Fibroblast of the conjunctiva (primary cell): Measurements from ENCODE around the gene TCF25.

ENCODE experiments used
- DNase-seq: peaks from one replicate; pipeline ENCODE4 v3.0.0-alpha.2; 2010; ENCODE audit warnings: low read depth

The TCF25 gene

DNA sequence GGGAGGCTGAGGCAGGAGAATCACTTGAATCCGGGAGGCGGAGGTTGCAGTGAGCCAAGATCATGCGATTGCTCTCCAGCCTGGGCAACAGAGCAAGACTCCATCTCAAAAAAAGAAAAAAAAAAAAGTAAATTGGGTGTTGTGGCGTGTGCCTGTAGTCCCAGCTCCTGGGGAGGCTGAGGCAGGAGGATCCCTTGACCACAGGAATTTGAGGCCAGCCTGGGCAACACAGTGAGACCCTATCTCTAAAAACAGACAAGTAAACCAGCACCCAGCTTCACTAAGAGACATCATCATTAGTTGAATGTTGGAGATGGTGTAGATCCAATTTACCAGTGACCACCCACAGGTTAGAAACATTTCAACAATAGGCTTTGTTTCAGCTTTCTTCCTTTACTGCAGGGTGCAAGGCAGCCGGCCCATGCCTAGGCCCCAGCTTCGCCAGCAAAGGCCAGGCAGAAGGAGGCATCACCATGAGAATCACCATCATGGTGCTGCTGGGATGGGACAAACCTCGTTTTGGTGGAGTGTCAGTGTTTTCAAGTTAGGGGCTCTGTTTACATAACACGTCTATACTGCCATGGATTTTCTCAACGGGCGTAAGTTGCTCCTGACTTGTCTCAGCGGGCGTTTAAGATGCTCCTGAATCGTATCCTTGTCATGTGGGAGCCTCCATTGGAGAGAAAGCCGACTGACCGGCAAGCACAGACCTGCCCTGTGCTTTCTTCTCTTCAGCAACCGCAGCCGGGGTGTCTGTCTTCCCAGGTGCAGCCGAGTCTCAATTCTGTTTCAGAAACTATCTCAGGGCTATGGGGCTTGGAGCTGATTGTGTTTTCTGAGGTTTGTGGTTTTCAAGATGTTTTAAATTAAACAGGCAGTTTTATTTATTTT is 7.3 kb downstream of the TCF25 start:
- DNase-seq: no peak

DNA sequence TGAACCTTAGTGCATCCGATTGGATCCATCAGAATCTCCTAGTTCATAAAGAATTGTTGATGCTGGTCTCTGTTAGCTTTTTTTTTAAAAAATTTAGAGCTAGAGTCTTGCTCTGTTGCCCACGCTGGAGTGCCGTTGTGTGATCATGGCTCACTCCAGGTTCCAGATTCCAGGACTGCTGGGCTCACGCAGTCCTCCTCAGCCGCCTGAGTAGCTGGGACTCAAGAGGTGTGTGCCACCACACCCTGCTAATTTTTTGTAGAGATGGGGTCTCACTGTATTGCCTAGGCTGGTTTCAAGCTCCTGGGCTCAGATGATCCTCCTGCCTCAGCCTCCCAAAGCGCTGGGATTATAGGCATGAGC is 8.0 kb downstream of the TCF25 start:
- no peak for DNase-seq

DNA sequence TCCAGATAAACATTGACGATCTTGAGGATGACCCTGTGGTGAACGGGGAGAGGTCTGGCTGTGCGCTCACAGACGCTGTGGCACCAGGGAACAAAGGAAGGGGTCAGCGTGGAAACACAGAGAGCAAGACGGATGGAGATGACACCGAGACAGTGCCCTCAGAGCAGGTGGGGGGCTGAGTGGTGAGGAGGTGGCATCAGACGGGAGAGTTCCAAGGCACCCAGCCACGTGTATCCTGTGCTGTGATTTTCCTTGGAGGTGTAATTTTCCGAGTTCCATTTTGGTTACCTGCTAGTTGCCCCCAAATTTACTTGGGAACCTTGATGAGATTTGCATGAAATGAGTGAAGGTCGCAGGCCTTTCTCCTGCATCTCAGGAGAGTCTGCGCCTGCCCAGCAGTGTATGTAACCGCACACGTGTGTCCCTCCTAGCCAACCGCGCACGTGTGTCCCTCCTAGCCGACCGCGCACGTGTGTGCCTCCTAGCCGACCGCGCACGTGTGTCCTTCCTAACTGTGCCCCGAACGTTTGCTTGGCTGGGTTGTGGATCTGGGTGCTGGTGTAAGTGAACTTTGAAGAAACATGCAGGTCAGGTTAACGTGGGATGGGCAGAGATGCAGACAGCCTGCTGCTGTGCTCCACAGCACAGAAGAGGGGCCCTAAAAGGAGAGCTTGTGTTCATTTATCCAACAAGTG is 10.1 kb downstream of the TCF25 start:
- DNase-seq: no peak

DNA sequence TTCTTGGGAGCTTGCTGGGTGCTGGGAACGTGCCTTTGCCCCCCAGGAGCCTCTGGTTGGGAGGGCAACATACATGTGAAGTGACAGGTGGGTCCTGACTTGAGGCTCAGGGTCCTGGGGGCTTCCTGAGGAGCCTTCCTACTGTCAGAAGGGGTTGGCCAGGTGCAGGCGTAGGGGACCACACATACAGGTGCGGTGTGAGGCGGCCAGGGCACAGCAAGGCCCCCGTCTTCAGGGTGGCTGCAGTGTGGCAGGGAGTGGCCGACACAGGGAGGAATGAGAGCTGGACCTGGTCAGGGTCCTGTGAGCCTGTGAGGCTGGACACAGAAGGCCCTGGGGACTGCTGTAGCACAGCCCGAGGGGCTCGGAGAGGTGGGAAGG is 10.6 kb downstream of the TCF25 start:
- DNase-seq: no peak

DNA sequence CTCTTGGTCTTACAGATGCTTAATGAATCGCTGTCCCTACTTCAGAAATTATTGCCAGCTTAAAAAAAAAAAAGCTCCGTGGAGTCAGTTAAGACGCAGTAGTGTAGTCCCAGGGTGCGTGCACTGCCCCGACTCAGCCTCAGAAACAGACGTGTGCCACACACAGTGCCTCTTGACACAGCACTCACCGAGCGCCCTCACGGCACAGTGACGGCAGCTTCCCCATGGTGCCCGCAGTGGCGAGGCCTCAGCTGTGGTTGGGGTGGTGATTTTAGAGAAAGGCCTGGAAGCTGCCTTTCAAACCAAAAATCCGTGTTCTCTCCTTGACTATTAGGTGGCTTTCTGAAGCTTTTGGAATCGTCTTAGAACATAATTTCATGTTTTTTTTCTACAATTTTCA is 13.9 kb downstream of the TCF25 start:
- DNase-seq: no peak

DNA sequence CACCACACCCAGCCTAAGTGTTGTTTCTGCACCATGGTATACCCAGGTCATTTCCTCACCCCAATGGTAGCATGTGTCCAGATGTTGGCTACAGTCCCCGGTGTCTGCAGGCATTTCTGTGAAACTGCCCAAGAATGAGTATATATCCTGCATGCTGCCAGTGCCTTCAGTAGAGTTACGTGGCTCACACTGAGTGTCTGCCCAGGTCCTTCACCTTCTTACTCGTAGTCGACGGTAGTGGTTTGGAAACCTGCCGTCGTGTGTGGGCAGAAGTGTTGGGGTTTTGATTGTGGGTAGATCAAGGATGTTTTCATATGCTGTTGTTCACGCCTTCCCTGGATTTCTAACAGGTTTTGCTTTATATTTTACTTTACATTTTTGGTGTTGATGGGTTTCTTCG is 16.8 kb downstream of the TCF25 start:
- no peak for DNase-seq

DNA sequence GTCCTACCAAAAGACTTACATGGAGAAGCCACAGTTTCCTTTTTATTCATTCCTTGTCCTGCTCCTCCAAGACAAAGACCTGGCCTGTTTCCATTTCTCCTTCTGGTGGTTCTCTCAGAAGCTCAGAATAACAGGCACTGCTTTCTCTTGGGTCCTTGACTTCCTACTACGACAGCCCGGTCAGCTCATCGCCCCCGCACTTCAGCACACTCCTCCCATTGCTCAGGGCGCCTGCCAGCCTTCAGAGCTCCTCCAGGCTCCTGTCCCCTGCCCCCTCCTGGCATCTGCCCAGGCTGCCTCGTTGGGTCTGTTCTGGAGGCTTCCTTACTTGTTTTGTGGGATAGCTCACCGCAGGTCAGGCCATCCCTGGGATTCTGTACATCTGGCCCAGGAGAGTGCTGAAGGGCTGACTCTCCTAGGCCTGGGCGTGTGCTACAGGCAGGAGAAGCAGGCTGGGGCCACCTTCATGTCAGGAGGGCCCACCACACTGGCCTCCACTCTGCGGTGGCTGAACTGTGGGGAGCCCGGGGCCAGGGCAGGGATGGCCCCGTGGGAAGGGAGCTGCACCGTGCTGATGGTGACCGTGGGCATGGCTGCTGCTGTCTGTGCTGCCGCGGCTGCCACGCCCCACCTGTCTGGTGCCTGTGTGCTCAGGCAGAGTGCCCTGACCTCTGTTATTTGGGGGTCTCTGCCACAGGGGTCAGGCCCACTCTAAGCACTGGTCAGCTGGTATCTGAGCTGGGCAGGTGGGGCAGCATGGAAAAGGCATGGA is 17.7 kb downstream of the TCF25 start:
- no peak for DNase-seq

DNA sequence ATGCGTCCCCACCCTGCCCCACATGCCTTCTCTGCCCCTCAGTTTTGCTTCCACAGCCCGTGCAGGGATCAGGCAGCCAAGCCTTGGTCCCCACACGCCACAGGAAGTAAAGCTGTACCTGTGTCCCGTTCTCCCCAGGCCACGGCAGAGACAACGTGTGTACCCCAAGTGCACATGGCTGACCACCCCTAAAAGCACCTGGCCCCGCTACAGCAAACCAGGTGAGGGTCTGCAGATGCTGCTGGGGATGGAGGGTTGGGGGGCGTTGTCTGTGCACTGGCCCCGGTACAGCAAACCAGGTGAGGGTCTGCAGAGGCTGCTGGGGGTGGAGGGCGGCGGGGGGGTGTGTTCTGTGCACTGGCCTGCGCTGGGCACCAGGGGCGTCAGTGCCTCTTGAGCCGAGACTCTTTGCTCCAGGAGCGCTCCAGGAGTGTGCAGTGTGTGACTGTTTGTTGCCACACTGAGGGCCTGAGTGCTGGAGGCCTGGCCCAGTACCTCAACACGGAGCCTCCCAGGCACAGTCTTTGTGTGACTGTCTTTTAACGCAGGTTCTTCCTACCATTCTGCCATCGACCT is 18.8 kb downstream of the TCF25 start:
- no peak for DNase-seq

DNA sequence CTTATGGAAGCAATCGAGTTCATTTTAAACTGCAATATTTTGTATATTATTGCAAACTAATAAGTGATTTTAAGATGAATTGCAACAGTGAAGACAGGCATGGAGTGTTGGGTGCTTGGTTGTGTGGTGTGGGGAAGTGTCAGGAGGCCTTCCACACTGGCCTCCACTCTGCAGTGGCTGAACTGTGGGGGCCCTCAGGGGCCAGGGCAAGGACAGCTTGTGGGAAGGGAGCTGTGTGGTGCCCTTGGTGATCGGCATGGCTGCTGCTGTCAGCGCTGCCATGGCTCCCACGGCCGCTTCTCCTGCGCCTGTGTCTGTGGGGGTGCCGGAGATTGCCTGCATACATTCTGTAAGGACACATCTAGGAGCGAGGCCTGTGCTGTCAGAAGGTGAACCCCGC is 19.2 kb downstream of the TCF25 start:
- no peak for DNase-seq

DNA sequence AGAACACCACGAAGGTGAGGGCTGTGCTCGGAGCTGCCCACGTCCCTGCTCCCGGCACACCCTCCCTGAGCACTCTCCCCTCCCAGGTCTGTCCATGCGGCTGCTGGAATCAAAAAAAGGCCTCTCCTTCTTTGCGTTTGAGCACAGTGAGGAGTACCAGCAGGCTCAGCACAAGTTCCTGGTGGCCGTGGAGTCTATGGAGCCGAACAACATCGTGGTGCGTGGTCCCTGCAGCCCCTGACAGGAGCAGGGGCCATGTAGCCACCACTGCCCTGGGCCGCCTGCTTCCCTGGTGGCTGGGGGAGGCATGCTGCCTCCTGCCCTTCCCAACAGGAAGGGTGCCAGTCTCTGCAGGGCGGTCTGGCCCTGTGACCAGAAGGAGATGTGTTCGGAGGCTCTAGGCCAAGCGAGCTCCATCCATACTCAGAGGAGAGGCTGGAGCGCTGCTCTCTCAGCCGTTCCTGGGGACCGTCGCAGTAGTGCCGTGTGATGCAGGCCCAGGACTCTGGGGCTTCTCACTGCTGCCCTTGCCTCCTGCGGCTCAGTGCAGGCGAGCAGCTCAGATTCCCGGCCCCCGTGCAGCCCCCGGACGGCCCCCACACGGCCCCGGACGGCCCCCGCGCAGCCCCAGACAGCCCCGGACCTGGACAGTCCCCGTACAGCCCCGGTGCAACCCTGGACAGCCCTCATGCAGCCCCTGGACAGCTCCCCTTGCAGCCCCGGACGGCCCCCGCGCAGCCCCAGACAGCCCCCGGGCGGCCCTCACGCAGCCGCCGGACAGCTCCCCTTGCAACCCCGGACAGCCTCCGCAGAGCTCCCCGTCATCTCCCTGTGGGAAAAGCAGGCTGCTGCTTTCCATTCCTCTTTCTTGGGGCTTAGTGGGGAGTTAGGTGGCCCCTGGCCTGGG is 20.5 kb downstream of the TCF25 start:
- DNase-seq: no peak

DNA sequence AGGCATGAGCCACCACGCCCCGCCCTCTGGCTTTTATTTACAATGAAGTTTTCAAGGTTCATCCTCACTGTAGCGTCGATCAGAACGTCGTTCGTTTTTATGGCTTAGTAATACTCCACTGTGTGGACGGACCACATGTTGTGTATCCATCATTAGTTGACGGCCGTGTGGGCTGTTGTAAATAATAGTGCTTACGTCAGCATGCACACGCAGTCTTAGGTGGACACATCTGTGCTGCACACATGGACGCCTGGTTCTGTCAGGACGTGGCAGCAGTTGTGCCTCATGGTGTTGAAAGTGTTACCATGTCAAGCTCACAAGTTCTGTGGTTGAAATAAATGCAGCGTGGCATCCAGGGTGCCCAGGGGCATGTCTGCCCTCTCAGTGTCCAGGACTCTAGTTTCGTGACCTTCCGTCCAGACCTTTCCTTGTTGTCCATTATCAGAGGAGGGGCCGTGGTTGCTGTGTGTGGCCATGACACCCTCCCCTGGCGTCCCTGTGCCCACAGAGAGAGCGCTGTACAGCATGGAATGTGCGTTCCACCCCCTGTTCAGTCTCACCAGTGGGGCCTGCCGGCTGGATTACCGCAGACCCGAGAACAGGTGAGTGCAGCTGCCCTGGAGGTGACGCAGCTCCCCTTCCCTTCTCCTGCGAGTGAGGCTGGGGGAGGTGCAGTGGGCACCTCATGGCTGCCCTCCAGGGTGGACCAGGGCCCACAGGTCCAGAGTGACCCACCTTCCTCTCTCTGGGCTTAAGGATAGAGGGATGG is 22.3 kb downstream of the TCF25 start:
- no peak for DNase-seq

DNA sequence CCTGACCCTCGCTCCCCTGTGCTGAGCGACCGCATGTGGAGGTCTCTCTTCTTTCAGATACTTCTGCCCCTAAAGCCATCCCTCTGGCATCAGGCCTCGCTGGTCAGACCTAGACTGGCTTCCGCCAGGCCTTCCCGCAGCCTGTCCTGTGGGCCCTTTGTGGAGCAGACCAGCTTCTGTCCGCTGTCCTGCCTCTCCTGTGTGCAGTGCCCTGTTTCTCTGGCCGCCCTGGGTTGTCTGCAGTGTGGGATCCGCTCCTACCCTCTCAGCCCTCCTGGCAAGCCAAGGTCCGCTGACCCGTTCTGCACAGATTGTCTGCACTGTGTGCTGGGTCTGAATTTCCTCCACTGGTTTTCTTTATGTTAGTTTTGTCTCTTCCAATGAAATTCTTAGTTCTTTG is 23.8 kb downstream of the TCF25 start:
- DNase-seq: no peak

DNA sequence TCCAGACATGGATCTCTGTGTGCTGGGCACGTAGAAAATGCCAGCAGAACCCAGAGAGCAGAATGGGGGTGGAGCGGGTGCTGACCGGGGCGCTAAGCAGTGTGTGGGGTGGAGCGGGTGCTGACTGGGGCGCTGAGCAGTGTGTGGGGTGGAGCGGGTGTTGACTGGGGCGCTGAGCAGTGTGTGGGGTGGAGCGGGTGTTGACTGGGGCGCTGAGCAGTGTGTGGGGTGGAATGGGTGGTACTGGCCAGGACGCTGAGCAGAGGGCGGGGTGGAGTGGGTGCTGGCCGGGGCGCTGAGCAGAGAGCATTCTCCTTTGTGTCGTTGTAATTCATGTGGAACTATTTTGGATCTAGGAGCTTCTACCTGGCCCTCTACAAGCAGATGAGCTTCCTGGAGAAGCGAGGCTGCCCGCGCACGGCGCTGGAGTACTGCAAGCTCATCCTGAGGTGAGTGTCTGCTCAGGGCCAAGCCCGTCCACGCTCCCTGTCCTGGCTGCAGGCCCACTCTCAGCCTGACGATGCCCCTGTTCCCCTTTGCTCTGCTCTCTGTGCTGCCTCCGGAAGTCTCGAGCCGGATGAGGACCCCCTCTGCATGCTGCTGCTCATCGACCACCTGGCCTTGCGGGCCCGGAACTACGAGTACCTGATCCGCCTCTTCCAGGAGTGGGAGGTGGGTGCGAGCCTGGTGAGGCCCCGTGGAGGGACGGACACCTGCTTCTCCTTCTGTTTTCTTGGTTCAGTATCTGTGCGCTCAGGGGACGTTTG is 25.0 kb downstream of the TCF25 start:
- no peak for DNase-seq

DNA sequence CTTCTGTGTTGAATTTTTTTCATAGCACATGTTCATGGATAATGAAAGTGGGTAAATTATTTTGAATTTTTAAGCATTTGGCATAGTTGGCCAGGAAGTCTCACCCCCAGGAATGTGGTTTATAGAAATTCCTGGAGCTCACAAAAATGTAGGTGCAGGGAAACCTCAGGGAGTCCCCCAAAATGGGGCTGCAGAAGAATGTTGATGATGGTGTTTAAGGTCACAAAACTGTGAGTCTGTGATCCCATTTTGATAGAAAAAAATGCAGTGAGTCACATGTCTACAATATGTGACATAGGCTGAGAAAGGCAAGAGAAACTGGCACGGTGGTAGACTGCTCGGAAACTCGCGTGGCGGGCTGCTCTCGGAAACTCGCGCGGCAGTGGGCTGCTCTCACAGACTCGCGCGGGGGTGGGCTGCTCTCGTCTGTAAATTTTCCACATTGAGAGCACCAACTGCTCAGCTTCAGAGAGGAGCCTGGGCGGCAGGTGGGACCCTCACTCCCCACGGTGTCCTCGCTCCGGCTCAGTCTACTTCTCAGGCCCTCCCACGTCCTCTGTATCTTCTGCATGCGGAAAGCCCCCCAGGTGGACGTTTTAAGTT is 26.6 kb downstream of the TCF25 start:
- no peak for DNase-seq

DNA sequence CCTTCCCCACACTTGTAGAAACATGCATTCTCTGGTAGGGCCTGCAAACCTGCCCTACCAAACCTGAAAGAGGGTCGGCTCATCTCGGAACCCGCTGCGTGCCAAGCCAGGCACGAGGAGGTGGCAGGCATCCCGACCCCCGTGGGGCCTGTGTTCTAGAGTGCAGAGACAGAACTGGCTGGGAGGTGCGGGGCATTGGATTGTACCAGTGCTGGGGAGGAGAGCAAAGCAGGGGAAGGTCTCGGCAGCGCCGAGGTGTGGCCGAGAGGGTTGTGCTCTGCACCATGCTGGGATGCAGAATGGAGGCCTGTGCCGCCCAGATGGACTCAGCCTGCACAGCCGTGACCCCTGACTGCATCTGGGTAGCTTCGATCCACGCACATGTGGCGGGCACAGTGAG is 27.5 kb downstream of the TCF25 start:
- no peak for DNase-seq

DNA sequence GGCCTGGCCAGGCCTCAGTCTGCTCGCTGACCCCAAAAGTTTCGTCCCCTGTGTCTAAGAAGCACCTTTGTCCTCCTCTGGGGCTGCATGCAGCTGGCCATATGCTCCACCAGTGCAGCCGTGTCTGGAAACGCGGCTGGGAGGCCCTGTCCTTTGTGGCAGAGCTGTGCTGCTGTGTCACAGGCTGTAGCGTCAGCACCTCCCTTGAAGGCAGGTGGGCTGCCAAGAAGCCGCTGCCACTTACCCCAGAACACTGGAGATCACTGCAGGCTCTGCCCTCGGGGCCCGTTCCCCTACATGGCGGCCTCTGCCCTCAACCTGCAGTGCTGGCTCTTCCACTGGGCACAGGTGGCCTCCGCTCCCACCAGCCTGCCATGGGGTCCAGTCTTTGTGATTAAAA is 29.6 kb downstream of the TCF25 start:
- DNase-seq: no peak

DNA sequence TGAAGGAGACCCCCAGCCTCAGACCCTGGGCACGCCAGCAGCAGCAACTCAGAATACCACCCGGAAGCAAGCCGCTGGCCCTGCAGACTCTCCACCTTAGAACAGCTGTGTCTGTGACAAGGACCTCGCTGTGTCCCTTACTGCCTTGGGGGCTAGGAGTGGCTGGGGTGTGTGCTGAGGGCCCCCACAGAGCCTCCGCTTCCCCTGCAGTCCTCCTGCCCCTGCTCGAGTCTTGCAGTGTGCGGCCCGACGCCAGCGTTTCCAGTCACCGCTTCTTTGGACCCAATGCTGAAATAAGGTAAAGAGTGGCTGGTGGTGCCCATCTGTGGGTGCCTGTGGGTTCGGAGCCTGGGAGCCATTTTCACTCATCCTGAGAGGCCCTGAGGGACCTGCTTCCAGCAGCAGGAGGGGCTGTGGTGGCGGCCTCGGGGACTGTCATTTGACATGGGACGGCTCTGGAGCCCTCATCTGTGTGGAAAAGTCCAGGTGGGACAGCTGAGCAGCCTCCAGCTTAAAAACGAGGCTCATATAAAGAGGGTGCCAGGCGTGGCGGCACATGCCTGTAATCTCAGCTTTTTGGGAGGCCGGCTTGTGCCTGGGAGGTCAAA is 30.6 kb downstream of the TCF25 start:
- DNase-seq: no peak

DNA sequence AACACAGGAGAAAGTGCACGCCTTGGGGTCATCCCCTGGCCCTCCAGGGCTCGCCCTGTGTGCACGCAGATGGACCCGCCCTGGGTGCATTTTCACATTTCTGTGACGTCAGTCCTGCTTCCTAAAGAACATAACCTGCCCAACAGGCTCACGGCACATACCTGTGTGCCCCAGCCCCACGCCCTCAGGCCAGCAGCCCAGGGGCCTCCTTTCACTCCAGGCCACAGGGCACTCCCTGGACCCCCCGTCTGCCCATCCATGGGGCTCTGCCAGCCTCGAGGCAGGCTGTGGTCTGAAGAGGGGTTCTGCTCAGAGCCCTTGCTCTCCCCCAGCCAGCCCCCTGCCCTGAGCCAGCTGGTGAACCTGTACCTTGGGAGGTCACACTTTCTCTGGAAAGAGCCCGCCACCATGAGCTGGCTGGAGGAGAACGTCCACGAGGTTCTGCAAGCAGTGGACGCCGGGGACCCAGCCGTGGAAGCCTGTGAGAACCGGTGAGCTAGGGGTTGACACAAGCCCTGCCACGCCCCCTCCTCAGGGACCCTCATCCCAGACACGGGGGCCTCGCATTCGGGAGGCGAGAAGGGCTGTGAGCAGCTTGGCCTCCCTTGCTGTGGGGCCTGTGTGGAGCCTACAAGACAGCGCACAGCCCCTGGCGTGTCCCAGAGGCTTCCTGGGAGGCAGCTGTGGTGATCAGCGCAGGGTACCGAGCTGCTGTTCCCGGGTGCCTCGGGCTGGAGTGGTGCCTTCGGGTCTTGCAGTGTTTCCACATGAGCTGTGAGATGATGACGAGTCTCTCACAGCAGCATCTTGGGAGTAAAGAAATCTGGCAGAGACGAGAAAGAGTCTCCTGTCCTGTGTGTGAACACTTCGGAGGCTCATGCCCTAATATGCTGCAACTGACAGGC is 31.5 kb downstream of the TCF25 start:
- no peak for DNase-seq
